HG02623 (cell line): Measurements from ENCODE around the gene CHDH.

ENCODE experiments used
- ATAC-seq: cut with Tn5 transposase; IDR thresholded peaks from one replicate; pipeline ENCODE4 v1.9.1; 2021; ENCODE audit warnings: moderate library complexity; ENCODE audit not compliant: unreplicated experiment

CHDH gene

DNA sequence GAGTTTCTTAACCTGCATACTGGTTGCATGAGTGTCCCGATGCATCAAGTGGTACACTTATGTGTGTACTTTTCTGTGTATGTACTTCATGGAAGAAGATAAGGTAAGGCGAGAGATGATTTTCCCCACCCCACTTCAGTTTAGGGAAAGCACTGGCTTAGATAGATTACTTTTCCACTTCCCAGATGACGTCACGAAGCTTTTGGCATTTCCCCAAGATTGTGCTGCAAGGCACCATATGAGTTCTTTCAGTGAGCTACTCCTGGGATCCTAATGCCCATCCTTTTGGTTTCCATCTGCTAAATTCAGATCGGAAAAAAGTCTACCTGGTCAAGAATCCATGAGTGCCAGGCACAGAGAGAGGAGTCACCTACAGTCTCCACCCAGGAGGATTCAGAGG is 4.7 kb upstream of the CHDH start:
- no peak for ATAC-seq

DNA sequence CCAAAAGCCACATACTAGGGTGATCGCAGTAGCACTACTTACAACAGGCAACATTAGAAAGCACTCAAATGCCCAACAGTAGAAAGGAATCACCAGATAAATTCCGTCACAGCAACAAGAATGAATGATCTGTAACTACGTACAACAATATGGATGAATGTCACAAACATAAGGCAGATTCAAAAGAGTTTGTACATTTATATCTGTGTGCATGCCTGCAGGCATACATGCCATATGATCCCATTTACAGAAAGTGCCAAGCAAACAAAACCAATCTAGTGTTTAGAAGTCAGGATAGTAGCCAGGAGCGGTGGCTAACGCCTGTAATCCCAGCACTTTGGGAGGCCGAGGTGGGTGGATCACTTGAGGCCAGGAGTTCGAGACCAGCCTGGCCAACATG is 3.7 kb upstream of the CHDH start:
- ATAC-seq: no peak

DNA sequence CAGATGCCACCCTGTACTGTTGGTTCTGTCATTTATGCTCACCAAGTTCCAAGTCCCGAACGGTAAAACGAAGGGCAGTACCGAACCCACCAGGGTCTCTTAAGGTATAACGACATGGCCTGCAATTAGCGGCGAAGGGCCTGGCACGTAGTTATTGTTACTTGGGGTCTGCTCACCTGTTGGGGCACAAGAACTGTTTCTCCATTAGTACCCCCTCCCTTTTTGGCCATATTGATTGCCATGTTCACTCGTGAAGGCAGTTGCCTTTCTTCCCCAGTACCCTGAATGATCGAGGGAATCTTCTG is 584 bp upstream of the CHDH start:
- ATAC-seq: no peak

DNA sequence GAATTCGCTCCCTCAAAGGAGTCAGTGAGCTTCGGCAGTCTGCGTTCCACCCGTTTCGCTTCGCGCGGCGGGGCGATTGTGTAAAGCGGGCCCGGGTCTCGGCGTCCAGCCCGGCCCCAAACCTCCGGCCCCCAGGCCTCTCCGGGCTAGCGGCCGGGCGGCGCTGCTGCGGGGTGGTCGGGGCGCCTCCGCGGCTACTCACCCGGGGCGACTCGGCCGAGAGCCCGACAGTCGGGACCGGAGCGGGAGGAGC is 412 bp downstream of the CHDH start:
- ATAC-seq: no peak

DNA sequence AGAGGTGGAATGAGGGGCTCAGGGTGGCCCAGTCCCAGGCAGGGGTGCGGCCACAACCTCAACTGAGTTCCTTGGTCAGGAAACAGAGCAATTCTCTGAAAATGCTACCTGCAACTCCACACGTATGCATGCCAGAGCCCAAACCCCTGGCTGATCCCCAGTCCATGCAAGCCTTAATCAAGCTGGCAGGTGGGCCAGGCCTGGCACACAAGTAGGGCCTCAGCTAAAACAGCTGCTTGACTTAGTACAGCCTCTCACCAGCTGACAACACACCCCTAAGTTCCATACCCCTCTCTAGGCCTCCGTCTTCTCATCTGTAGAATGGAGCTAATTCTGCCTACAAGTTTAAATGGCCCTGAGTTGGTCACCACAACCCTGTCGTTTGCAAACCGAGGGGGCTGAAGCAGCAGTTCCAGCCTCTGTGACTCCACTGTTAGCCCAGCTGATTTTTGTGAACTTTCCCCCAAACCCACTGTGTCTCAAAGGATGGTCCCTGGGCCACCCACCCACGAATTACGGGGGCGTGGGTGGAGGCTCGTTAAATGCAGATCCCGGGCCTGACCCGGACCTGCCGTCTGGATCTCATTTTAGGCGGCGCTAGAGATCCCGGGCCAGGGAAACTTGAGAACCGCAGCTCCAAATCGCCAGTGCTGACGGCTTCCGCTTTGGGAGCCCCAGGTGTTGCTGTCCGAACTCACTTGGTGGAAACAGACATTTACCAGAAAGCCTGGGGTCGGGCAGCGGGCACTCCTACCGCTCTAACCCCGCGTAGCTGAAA is 927 bp downstream of the CHDH start:
- peak; percentile 5 for ATAC-seq

DNA sequence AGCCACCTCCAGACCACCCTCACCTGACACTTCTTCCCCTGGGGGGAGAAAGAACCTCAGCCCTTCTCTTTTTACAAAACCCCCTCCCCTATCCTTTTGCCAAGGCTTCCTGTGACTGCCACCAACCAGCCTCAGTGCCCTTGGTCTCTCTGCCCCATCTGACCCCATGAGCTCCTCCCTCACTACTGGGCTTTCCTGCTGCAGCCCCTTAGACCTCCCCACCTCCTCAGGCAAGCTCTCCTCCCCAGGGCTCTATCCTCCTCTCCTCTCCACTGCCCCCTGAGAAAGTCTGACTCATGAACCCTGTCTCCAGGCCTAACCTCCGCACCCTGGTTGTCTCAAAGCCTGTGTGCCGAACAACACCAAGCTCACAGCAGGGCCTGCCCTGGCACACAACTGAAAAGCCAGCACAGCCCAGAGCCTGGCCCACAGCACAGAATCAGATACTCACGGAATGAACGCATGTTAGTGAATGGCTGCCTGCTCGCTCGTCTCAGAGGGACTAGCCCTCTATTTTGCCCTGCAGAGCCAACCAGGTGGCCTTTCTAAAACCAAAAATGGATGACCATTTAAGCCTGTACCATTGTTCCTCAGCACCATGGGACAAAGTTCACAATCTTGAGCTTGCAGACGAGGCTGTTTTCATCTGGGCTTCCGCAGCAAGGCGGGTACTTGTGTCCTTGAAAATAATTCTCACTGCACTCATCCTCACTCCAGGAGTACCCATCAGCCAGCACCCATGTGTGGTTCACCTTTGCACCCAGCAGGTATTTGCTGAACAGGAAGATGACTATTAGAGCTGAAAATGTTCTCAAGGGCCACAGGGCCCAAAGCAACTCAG is 1.7 kb downstream of the CHDH start:
- ATAC-seq: no peak

DNA sequence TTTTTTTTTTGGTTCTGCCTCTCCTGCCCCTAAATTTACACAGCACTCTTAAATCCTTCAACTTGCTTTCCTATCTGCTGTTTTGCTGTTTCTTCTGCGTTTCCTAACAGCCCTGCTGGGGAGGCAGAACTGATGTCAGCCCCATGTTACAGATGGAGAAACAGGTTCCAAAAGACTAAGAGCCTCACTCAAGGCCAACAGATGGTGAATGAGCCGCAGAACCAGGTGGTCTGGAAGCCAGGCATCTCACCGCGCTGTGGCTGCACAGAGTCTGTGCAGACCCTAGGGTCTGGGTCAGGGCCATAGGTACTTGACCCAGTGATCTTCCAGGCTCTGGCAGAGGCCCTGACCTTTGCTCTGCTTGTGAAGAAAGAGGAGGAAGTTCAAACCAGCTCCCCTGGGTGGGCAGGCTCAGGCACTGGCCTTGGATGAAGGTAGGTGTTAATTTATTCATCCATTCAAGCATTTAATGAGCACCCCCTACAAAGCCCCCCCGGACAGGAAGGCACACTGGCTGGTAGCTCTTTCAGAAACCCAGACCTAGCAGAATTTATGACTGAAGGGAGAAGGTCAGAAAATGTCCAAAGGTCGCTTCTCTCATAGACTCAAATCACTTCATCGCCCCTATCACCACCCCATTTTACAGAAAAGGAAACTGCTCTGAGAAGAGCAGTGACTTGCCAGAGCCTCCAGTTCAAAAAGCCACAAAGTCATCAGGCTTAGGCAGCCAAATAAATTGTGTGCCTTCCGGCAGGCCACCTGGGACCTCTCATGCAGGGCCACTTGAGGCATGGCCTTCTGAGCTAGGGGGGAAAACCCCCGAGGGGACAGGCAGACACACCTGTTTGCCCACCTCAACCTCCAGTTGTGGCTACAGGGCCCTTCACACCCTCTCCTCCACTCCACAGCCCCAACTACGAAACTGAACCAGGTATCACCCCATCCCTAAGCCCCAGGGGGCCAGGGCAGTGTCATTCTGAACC is 2.7 kb downstream of the CHDH start:
- ATAC-seq: no peak

DNA sequence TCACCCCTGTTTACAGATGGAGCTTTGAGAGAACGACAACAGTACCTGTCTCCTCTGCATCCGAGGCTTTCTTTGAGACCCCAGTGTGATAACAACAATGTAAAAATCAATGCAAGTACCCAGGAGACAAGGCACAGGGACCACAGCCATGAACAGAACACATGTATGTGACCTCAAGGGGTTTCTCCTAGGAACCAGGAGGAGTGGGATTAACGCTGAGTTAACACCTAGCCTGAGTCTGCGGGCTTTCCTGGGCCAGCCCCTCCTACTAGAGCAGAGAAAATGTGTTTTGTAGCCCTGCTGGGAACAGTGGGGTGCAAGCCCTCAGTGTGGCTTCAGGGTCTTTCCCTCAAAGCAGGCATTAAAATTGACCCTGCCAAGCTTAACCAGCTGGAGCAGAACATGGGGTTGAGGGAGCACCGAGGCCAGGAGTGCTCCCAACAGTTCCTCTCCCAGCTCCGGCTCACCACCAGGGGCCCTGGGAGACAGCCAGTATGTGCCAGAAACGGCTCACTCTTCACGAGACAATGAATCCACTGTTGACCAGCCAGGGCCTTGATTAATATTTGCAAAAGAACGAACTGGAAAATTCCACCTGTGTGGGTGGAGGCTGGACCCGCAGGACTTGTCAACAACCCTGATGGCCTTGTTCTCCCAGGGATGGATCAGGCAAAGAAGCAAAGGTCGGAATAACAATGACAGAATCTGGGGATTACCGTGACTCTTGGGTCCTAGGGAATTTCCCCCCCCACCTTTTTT is 3.6 kb downstream of the CHDH start:
- no peak for ATAC-seq

DNA sequence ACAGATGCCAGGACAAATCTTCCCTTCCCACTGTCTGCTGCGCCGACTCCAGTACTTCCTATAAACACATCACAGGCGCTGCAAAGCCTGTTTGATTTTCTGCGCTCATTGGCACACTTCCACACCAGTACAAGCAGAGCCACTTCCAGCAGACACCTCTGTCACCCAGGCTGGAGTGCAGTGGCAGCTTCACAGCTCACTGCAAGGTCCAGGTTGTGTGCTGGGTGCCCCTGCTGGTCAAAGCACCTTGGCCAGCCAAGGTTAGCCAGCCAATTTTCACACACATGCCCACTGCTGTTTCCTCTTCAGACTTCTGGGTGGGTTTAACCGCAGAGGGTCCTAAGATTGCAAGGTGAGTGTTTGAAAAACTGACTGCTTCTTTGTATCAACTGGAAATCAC is 4.9 kb downstream of the CHDH start:
- no peak for ATAC-seq

DNA sequence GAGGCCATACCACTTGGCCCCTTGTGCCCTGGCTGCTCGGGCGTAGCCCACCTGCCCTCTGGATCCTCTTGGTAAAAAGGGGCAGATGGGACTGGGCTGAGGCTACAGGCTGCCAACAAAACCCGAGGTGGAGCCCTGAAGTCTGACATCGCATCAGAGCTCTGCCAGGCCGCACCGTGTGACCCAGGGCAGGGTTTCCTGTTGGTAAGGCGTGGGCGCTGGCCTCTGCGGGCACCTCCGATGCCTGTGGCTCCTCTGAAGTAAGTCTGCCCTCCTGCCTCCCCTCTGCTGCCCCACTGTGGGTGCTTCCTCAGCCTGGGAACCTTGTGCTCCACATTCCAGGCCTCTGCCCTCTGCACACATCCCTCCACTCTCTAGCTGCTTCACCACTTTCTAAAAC is 8.9 kb downstream of the CHDH start:
- no peak for ATAC-seq

DNA sequence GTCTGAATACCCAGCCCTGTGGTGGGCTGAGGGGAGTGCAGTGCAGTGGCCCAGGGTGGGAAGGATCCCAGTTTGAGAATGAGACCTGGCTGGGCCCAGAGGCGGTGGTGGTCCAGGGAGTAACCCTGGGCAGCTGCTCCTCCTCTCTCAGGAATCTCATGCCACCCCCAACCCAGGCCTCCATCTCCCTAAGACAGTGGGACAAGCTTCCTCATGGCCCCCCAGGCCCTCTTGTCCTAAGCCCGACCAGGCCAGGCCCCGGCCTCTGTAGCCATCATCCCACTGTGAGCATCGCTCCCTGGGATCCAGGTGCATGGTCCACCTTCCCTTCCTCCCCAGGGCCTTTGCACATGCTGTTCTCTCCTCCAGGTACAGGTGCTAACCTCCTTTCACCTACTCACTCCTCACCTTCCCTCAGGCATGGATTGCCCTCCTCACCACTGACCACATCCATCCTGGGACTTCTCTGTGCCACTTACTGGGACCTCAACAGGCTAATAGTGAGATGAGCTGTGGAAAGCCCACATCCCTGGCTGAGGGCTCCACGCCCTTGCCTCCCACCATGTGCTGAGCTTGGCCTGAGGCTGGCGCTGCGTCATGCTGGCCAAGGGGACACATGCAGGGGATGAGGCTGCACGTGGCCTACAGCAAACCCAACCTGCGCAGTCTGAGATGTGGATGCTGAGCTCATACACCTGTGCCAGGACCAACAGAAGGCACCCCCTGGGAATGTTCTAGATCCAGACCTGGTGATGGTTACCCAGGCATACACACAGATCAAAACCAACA is 9.9 kb downstream of the CHDH start:
- ATAC-seq: no peak

DNA sequence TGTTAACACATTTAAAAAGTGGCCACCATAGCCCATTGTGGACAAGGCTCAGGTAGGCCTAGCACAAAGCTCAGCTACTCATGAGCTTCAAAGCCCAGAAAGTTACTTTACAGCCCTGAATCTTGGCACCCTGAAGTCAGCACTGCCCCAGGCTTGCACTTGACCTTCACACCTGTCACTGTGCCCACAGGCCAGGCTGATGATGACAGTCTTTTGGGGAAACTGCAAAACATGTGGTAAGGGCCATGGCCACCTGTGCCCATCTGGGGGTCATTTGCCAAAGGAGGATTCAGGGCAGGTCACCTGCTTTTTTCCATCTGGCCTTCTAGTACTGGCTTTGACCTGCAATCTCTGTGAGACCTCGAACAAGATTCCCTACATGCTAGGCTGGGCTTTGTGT is 11.0 kb downstream of the CHDH start:
- no peak for ATAC-seq

DNA sequence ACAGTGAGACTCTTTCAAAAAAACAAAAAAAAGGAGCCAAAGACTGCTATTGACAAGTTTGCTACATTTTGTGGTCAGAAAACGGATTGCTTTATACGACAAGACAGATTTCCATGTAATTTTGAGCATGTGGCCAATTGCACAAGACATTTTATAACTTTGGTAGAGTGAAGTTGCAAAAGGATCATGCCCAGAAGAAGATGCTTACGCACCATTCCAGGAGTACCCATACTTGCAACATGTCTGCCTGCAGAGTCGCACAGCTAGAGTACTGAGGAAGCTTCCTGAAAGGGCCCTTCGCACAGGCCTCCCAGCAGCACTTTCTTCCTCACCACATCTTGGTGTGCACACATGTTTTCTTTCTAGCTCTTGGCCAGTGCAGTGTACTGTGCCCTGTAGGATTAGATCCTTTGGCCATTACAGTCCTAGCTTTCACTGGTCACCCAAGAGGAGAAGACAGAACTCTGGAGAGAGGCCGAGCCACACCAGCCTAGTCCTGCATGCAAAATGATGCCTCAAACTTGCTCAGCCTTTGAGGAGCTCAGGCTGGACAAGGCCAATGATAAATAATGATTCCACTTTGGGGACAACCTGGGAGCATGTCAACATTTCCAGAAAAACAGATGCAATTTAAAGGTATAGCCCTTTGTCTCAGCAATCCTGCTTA is 11.7 kb downstream of the CHDH start:
- no peak for ATAC-seq

DNA sequence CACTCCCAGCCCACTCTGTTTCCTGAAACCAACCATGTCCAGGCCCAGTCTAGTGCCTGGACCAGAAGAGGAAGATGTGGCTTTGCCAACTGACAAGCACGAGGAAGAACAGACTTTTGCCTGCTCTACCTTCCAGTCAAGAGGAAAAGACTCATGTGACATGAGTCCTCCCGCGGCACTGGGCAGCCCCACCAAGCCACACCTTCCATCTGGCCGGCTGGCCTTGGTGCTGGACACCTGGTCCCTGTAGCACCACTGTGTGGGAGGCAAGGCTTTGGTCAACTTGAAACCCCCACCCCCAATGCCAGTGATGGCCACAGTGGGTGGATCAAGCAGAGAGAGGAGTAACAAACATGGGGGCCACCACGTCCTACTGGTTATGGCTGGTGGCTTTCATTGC is 12.5 kb downstream of the CHDH start:
- ATAC-seq: no peak

DNA sequence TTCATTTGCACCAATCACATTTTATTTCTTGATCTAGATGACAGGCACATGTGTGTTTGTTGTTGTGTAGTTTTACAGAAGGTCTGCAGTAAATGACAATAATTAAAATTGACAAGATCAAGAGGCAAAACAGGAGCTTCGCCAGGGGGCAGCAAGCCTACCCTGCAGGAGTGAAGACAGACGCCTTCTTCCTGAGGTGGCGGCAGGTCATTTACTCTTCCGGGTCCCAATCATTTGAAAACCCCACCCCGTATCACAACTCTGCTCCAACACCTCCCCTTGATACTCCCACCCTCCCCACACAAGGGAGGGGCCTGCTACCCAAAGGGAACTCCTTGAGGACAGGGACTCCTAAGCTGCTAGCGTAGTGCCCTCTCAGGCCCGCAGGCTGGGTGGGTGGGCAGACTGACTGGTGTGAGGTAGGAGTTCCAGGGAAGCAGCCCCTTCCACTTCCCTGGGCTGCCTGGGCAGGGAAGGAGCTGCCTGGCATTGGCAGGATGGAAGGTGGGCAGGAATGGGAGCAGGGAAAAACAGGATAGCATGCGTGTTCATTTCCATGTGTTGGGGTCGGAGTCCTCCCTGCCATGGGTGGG is 13.1 kb downstream of the CHDH start:
- no peak for ATAC-seq

DNA sequence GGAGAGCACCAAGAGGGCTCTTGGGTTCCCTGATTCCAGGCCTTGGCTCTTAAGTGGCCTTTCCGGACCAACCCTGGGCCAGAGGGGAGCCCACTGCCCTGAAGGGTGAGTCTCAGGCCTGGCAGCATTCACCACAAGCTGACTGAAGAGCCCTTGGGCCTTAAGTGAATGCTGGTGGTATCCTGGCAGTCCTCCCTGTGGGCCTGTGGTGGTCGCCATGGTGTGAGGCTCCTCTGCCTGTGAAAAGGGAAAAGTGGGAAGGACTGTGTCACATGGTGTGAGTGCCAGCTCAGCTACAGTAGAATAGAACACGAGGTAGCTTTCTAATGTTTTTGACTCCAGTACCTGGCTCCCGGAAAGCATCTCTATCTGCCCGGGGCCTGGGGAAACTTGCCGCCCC is 15.3 kb downstream of the CHDH start:
- no peak for ATAC-seq

DNA sequence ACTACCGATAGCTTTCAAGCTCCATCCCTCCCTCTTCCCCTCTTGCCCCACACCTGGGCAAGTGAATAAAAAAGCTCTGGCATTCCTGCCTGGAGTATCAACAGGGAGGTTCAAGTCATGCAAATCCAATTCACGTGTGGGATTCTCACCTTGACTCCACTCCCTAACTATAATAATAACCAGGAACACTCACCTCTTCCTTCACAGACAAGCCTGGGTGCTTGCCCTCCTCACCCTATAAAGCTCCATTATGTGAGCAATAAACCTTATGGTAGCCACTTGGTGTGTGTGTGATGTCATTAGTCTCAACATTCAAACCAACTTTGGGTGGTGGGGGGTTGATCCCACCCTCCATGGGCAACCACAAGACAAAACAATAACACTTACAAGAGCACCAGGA is 16.6 kb downstream of the CHDH start:
- no peak for ATAC-seq

DNA sequence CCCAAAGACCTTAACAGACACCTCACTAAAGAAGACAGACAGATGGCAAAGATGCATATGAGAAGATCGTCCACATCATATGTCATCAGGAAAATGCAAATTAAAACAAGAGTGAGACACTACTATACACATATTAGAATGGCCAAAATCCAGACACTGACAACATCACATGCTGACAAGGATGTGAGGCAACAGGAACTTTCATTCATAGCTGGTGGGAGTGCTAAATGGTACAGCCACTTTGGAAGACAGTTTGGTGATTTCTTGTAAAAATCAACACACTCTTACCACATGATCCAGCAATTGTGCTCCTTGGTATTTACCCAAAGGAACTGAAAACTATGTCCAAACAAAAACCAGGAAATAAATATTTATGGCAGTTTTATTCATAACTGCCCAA is 17.6 kb downstream of the CHDH start:
- ATAC-seq: no peak

DNA sequence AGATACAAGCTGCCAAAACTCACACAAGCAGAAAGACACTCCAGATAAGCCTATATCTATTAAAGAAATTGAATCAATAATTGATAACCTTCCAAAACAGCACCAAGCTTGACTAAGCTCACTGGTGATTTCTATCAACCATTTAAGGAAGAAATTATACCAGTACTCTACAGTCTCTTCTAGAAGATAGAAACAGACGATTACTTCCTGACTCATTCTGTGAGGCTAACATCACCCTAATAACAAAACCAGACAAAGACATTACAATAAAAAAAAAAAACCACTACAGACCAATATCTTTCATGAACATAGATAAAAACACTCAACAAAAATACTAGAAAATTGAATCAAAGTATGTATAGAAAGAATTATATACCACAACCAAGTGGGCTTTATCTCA is 20.2 kb downstream of the CHDH start:
- no peak for ATAC-seq
